DND-41 (cell line): ENCODE measurements around the gene LINGO3.

Experiments used
- ATAC-seq: fragments of 200-7000 bp; cut with Tn5 transposase; 3 replicates; pipeline ENCODE4 v1.9.1; 2021; ENCODE audit warnings: low read depth; ENCODE audit not compliant: insufficient read depth
- DNase-seq: peaks from one replicate; pipeline ENCODE4 v3.0.0-alpha.2; 2020
- H2AFZ ChIP-seq: 2 replicates; pipeline ENCODE4 v1.6.0; 2012; ENCODE audit warnings: low read depth, low read length
- H3K27ac ChIP-seq: 2 replicates; pipeline ENCODE4 v1.5.1; 2012; ENCODE audit warnings: low read length, inconsistent platforms
- H3K27me3 ChIP-seq: fragments of 200-600 bp; sonication (generic); 2 replicates; pipeline ENCODE4 v1.6.0; 2012; ENCODE audit warnings: low read length, mild to moderate bottlenecking, inconsistent platforms; ENCODE audit not compliant: insufficient read depth, poor library complexity
- H3K36me3 ChIP-seq: 2 replicates; pipeline ENCODE4 v1.5.1; 2012; ENCODE audit warnings: low read length, inconsistent platforms; ENCODE audit not compliant: insufficient read depth
- H3K4me1 ChIP-seq: 2 replicates; pipeline ENCODE4 v1.5.1; 2012; ENCODE audit warnings: mild to moderate bottlenecking, low read length; ENCODE audit not compliant: insufficient read depth
- H3K4me2 ChIP-seq: 2 replicates; pipeline ENCODE4 v1.6.0; 2012; ENCODE audit warnings: mild to moderate bottlenecking, moderate library complexity, low read length, inconsistent platforms; ENCODE audit not compliant: insufficient read depth
- H3K4me3 ChIP-seq, 2 experiments: fragments of 200-600 bp in 1 of 2; shearing (Covaris generic) in 1 of 2; 2 replicates each; pipeline ENCODE4 v1.5.1; 2012 to 2016; ENCODE audit warnings: inconsistent platforms in 2 of 2, low read length in 2 of 2, mild to moderate bottlenecking in 2 of 2, low read depth in 1 of 2, moderate library complexity in 1 of 2
- H3K79me2 ChIP-seq: 2 replicates; pipeline ENCODE4 v1.6.0; 2012; ENCODE audit warnings: low read length, inconsistent platforms; ENCODE audit not compliant: insufficient read depth
- H3K9ac ChIP-seq: 2 replicates; pipeline ENCODE4 v1.6.0; 2012; ENCODE audit warnings: low read depth, mild to moderate bottlenecking, inconsistent platforms, low read length, moderate library complexity
- H3K9me3 ChIP-seq: 2 replicates; pipeline ENCODE4 v1.5.1; 2012; ENCODE audit warnings: low read length, moderate library complexity, mild to moderate bottlenecking, inconsistent platforms; ENCODE audit not compliant: insufficient read depth, severe bottlenecking
- H4K20me1 ChIP-seq: 2 replicates; pipeline ENCODE4 v1.6.0; 2012; ENCODE audit warnings: low read length; ENCODE audit not compliant: insufficient read depth
- CTCF ChIP-seq: IDR thresholded peaks from 2 replicates; pipeline ENCODE4 v1.5.1; 2012; ENCODE audit warnings: borderline replicate concordance, low read length, moderate library complexity, mild to moderate bottlenecking; ENCODE audit not compliant: poor library complexity, severe bottlenecking; ENCODE audit errors: extremely low read depth
- EZH2 ChIP-seq: IDR thresholded peaks from 3 replicates; pipeline ENCODE4 v1.6.1; 2012; ENCODE audit warnings: borderline replicate concordance, low read depth, mild to moderate bottlenecking, moderate library complexity, low read length, inconsistent platforms; ENCODE audit not compliant: severe bottlenecking

The LINGO3 gene

GRCh38 chr19:2334426-2334825 is 26.5 kb upstream of the LINGO3 start:
- no peak overlapping the region for H3K4me3 ChIP-seq
- no peak overlapping the region for H3K27ac ChIP-seq
- H3K79me2 ChIP-seq = peaks cover 97% of the 10 kb centered on the region
- DNase-seq (no peak), ATAC-seq (no peak)
- H3K27me3 ChIP-seq = no peaks in the 10 kb centered on the region
- no peak overlapping the region for H3K4me2 ChIP-seq
- H3K9ac ChIP-seq = no peak overlapping the region
- peaks cover 64% of the 10 kb centered on the region for H4K20me1 ChIP-seq
- H3K36me3 ChIP-seq = peaks cover 51% of the 10 kb centered on the region
- H2AFZ ChIP-seq = no peak overlapping the region
- H3K4me1 ChIP-seq = peaks cover 45% of the 10 kb centered on the region
- no peak for TF ChIP-seq EZH2
- TF ChIP-seq CTCF = no peak
- H3K9me3 ChIP-seq = no peaks in the 10 kb centered on the region

GRCh38 chr19:2333807-2334211 is 25.9 kb upstream of the LINGO3 start:
- Histone ChIP-seq H3K4me3 (no peak overlapping the region), H3K4me1 (peaks cover 50% of the 10 kb centered on the region), H3K79me2 (peaks cover 98% of the 10 kb centered on the region), H3K36me3 (peaks cover 50% of the 10 kb centered on the region), H3K27ac (peak overlapping the region; percentile 63), H3K9ac (no peak overlapping the region), H3K4me2 (no peak overlapping the region), H4K20me1 (peaks cover 58% of the 10 kb centered on the region), H3K9me3 (no peaks in the 10 kb centered on the region), H2AFZ (no peak overlapping the region), H3K27me3 (no peaks in the 10 kb centered on the region)
- DNase-seq (no peak), ATAC-seq (no peak)
- TF ChIP-seq CTCF = peak; percentile 6
- no peak for TF ChIP-seq EZH2

- Histone ChIP-seq H4K20me1 (peaks cover 52% of the 10 kb centered on the region), H3K9me3 (no peaks in the 10 kb centered on the region), H3K36me3 (peaks cover 48% of the 10 kb centered on the region), H3K27ac (peak overlapping the region; percentile 63), H3K9ac (peak overlapping the region; percentile 21; the same call in 1 of the 2 replicates), H3K27me3 (no peaks in the 10 kb centered on the region), H3K4me2 (no peak overlapping the region), H3K79me2 (peaks cover 97% of the 10 kb centered on the region), H3K4me3 (no peak overlapping the region), H2AFZ (no peak overlapping the region), H3K4me1 (peaks cover 50% of the 10 kb centered on the region)
- DNase-seq (peak; percentile 49), ATAC-seq (no peak)
- TF ChIP-seq CTCF (no peak), EZH2 (no peak)
Observed at GRCh38 chr19:2333027-2333806, 25.3 kb upstream of the LINGO3 start.
